Astrocyte of the cerebellum (primary cell): ENCODE data around the gene TICAM2.
"Not testable (repeated sequence)": the region's sequence is repeated elsewhere in the genome, so short reads cannot be mapped to it uniquely, and the experiment has no call there.

Source experiments
- DNase-seq: peaks from one replicate; pipeline ENCODE4 v3.0.0-alpha.2; 2011; ENCODE audit warnings: low read depth
- H3K4me3 ChIP-seq: 2 replicates; pipeline ENCODE4 v1.5.1; 2011; ENCODE audit warnings: mild to moderate bottlenecking, low read depth, low read length, moderate library complexity
- CTCF ChIP-seq: IDR thresholded peaks from 2 replicates; pipeline ENCODE4 v1.5.1; 2012; ENCODE audit warnings: low read length, low read depth, moderate library complexity, mild to moderate bottlenecking; ENCODE audit errors: missing control alignments
- in situ Hi-C: cut with HindIII; loops from 2 replicates; pipeline ENCODE4 v1.10.0; 2017; ENCODE audit warnings: low sequenced_read_pairs

TICAM2 gene

GRCh38 chr5:115601701-115602590 lies at the start of gene TICAM2:
Gene TICAM2 (minus strand): TSS chr5:115602479. CDS start chr5:115581256, 21,223 bp downstream.
- in situ Hi-C loops, result no loop called here
- DNase-seq, result no peak
- H3K4me3 ChIP-seq, result peak within 1 kb of the TSS; percentile 47
- TF ChIP-seq CTCF, result no peak

- no peak for TF ChIP-seq CTCF
- in situ Hi-C loops, result no loop called here
- H3K4me3 ChIP-seq, result no peak overlapping the region
- DNase-seq, result no peak
Measured at GRCh38 chr5:115649541-115649940, 47.3 kb upstream of the TICAM2 start.

- DNase-seq, result no peak
- no peak for TF ChIP-seq CTCF
- H3K4me3 ChIP-seq, result no peak overlapping the region
- in situ Hi-C loops, result no loop called here
Measured at GRCh38 chr5:115648056-115648455, 45.8 kb upstream of the TICAM2 start.

- DNase-seq, H3K4me3 ChIP-seq, in situ Hi-C loops: not testable (repeated sequence)
Measured at GRCh38 chr5:115645386-115645785, 43.1 kb upstream of the TICAM2 start.

- TF ChIP-seq CTCF, result no peak
- DNase-seq, result no peak
- no peak overlapping the region for H3K4me3 ChIP-seq
- in situ Hi-C loops, result no loop called here
Measured at GRCh38 chr5:115644046-115644445, 41.8 kb upstream of the TICAM2 start.

- DNase-seq, result no peak
- H3K4me3 ChIP-seq, result no peak overlapping the region
- in situ Hi-C loops, result no loop called here
Measured at GRCh38 chr5:115641948-115642347, 39.7 kb upstream of the TICAM2 start.

More at GRCh38 chr5:115641948-115642347, 39.7 kb upstream of the TICAM2 start:
- no peak for TF ChIP-seq CTCF
